GM21737 (cell line): ENCODE results near the gene MIXL1.

Experiments
- ATAC-seq: cut with Tn5 transposase; IDR thresholded peaks from one replicate; pipeline ENCODE4 v1.9.1; 2021; ENCODE audit warnings: mild to moderate bottlenecking, moderate library complexity; ENCODE audit not compliant: unreplicated experiment

Gene MIXL1

GRCh38 chr1:226276077-226276682 lies 52.7 kb downstream of the MIXL1 start:
- ATAC-seq: no peak
